Inflammatory macrophage treated with lipopolysaccharide for 1 hour (primary cell): ENCODE data around the gene FERMT2.
A peak's percentile ranks its signal among the peaks of the same experiment; 100 is the strongest.
"Not testable (repeated sequence)": the region's sequence is repeated elsewhere in the genome, so short reads cannot be mapped to it uniquely, and the experiment has no call there.

ENCODE experiments used
- DNase-seq, 2 donors: peaks; one replicate each; pipeline ENCODE4 v3.0.0-alpha.2; 2020 to 2022

FERMT2 gene

DNA sequence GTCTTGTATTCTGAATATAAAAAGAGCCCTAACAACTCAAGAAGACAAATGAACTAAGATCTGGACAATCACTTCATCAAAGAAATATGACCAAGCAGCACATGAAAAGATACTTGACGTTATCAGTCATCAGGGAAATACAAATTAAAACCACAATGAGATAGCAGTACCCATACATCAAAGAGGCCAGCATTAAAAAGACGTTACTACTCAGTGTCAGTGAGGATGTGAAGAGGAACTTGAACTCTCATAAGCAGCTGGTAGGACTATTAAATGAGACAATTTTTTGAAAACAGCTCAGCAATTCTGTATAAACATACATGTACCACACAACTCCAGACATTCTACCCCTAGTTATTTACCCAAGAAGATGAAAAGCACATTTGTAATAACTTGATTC lies 55.9 kb downstream of the FERMT2 start:
- DNase-seq, result no peak

DNA sequence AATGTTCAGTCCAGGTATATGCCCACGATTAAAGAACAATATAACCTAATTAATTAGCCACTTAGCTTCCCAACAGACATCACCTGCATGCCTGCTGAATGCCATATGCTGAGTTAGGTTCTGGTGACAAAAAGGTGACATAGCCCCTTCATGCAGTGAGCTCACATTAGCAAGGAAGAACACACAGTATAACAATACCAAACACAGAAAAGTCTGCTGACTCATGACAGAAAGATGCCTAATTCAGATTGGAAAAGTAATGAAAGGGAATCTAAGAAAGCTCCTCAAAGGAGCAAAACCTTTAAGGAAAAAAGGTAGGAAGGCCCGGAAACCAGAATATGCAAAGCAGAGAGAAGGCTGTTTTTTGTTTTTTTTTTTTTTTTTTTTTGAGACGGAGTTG lies 59.0 kb downstream of the FERMT2 start:
- DNase-seq, result no peak

- DNase-seq, result no peak
These were observed 61.7 kb downstream of the FERMT2 start for GRCh38 chr14:52888839-52889838.

DNA sequence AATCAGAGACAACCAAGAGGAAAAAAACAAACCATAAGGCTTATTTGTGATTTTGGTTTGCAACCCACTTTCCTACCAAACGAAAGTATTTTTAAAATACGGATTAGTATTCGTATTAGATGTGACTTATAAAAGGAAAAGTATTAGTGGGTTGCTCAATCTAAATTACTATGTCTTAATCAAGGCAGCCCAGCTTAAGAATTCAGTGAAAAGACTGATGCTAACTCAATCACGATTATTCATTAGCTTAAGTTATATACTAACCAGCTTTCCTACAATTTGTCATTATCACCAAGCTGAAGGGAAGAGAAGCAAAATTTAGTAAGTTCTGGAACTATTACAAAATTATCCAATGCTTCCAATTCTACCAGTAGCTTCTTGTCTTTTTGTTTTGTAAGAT lies 62.7 kb downstream of the FERMT2 start:
- DNase-seq, result no peak

- DNase-seq, result no peak
These were observed 65.6 kb downstream of the FERMT2 start for GRCh38 chr14:52885230-52885629.

- no peak for DNase-seq
These were observed 67.2 kb downstream of the FERMT2 start for GRCh38 chr14:52883658-52884057.

DNA sequence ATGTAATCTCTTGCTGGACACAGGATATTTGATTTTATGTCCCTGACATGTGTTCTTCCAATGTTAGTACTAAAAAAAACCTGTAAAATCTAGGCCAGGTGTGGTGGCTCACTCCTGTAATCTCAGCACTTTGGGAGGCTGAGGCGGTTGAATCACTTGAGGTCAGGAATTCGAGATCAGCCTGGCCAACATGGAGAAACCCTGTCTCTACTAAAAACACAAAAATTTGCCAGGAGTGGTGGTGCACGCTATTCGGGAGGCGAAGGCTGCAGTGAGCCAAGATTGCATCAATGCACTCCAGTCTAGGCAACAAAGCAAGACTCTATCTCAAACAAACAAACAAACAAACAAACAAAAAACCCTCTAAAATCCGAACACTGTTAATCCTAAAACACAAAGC lies 68.0 kb downstream of the FERMT2 start:
- no peak for DNase-seq

- no peak for DNase-seq
These were observed 70.9 kb downstream of the FERMT2 start for GRCh38 chr14:52879958-52880357.

- DNase-seq, result no peak
These were observed 71.9 kb downstream of the FERMT2 start for GRCh38 chr14:52878946-52879345.

DNA sequence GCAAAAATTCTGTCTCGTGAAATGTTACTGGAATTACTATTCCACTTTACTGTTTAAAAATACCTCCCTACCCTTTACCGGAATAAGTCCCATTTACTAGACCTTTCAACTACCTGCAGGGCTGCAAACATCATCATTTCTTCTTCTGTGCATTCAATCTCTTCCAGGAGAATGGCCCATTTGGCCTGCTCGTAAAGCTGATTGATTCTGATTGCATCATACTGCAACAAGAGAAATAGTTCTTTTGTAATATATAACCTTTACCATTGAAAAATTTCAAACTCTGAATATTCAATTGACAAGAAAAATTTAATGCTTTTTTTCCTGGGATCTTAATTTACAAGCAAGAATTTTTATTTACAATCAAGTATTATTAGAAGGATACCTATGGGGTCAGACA lies 72.4 kb downstream of the FERMT2 start:
- no peak for DNase-seq

DNA sequence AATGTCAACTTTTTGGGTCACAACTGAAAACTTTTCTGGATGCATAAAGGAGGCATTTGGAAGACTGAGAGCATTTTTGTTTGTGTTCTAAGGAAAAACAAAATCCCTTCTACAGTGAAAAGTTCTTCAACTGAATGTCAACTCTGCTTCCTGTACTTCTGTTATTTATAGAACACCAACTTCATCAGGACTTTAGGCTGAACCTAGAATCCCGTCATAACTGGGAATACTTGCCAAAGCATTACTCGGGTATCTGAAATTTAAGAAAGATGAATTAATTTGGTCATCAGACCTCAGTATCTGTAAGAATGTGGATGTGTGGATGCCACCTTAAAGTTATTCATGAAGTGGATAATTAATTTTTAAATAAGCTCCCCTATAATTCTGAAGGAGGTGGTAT lies 73.2 kb downstream of the FERMT2 start:
- no peak for DNase-seq

GRCh38 chr14:52876806-52877205 lies 74.0 kb downstream of the FERMT2 start:
- no peak for DNase-seq

- peak in 1 of 2 donors; percentile 12 for DNase-seq
These were observed 74.5 kb downstream of the FERMT2 start for GRCh38 chr14:52876311-52876710.

- DNase-seq, result peak; percentile 34 to 42
These were observed 75.1 kb downstream of the FERMT2 start for GRCh38 chr14:52875707-52876106.

- no peak for DNase-seq
These were observed 76.5 kb downstream of the FERMT2 start for GRCh38 chr14:52874389-52874788.

DNA sequence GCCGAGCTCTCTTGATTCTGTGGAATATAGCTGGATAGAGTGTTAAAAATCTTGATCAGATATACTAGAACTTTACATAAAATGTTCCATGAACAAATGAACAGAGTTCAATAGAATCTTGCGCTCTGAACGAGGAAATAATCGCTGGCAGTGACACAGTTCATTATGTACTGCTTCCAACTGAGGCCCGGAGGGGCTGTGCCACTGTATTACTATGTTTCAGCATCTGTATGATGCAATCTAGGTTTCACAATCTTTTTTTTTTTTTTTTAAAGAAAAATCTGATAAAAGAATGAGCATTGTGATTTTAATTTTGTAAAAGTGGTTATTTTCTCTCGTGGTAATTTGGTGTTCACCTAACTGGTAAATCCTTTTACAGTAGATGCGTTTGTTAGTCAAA lies 77.2 kb downstream of the FERMT2 start:
- peak in 1 of 2 donors; percentile 25 for DNase-seq

GRCh38 chr14:52873065-52873464 lies 77.8 kb downstream of the FERMT2 start:
- no peak for DNase-seq

GRCh38 chr14:52871606-52872005 lies 79.2 kb downstream of the FERMT2 start:
- DNase-seq, result no peak

DNA sequence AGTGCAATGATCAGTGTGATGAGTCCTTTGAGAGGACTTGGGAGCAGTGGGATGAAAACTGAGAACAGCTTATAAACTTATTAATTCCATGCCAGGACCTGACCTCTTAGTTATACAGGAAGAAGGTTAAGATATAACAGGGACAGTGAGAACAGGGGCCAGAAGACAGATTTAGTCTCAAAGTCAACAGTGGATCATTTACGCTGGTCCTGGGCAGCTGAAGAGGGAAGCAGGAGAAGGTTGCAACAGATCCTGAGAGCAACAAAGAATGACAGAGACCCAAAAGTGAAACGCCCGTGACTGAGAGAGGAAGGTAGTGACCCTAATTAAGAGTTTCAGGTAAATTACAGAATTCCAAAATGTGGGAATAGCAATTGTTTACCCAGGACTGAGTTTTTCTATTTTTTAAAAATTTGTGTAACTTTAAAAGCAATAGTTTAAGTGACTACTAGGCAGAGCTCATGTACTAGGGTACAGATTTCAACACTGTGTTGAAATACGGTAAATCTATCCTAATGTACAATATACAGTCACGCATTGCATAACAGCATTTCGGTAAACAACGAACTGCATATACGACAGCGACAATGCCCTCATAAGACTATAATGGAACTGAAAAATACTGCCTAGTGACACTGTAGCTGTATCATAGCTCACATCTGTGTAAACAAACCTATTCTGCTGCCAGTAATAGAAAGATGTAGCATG lies 81.8 kb downstream of the FERMT2 start:
- peak; percentile 12 to 18 for DNase-seq

- not testable (repeated sequence) for DNase-seq
These were observed 86.0 kb downstream of the FERMT2 start for GRCh38 chr14:52864893-52865292.

DNA sequence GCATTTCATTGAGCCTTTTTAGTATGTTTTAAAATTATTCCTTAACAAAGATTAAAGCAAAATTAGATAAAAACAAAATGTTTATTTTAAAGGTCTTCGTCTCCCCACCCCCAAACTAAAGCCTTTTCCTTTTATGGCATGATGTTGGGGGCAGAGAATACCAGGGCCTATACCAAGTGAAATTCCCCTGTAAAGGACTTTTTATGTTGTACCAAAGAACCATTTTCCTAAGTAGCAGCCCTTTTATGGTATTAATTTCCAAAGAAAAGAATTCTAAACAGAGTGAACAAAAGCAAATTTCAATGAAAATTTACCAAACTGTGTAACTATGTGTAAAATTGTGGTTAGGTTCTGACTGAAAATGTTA lies 87.5 kb downstream of the FERMT2 start:
- no peak for DNase-seq

DNA sequence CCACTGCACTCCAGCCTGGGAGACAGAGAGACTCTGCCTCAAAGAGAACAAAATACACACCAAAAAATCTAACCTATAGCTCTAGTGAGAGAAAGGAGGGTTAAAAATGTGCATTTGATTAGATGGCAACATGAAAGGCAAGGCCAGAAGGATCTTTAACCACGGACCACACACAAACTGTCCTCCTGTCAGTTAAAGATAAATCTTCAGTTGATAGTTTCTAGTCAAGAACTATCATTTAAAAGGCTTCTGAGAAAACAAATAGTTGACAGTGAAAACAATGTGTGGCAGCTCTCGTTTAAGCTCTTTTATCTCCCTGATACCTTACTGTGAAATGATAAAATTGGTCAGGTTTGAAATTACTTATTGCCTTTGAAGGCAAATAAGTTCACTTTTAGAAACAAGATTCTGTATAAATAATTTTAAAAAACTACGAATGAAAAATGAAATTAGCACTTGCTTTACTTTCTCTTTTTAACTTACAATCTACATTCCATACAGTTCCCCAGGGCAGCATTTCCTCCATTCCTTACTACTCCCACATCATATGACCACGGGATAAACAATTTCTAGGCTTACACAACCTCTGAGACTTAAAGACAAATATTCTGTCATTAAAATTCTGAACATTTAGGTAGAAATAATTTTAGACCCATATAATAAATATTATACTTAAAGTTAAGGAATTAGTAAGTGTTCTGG lies 88.1 kb downstream of the FERMT2 start:
- DNase-seq, result no peak

DNA sequence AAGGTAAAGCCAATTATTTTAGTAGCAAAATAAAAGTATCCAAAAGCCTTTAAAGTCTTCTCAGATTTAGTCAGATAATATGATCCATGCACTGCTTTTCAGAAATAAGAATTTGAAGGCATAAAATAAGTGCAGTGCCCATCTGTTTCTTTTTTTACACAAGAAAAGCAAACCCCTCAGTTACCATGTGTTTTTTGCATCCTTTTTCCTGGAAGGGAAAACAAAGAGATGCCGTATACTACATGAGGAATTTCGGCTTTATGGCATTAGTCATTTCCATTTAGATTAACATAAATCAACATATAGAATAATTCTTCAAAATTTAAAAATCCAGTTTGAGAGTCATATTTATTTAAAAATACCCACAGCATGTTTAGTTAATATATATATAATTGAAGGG lies 89.4 kb downstream of the FERMT2 start:
- DNase-seq, result no peak

GRCh38 chr14:52860910-52861309 lies 89.9 kb downstream of the FERMT2 start:
- DNase-seq, result no peak
